Keratinocyte (primary cell): ENCODE results near the gene ST8SIA1.

Source experiments
- CTCF ChIP-seq, 3 experiments: IDR thresholded peaks in 1 of 3; conservative IDR thresholded peaks in 1 of 3; optimal IDR thresholded peaks in 1 of 3; 2 replicates in 2 of 3; 3 replicates in 1 of 3; pipeline versions ENCODE3 to v1.5.1; 2011; ENCODE audit warnings: low read length in 3 of 3, mild to moderate bottlenecking in 3 of 3, moderate library complexity in 2 of 3, control low read depth in 1 of 3, inconsistent platforms in 1 of 3; ENCODE audit not compliant: insufficient read depth in 2 of 3; ENCODE audit errors: extremely low read depth in 1 of 3
- EZH2 ChIP-seq: IDR thresholded peaks from one replicate; pipeline ENCODE4 v1.6.1; 2012; ENCODE audit warnings: inconsistent platforms, mild to moderate bottlenecking, low read length, moderate library complexity

- TF ChIP-seq CTCF (optimal IDR thresholded peaks at IDR 0.05 in 1 of 3, IDR thresholded peaks at IDR 0.05 in 1 of 3, conservative IDR thresholded peaks at IDR 0.05 in 1 of 3; ENCODE audit: extremely low read depth in 1 of 3, insufficient read depth in 2 of 3, low read length in 3 of 3), result no peak
- TF ChIP-seq EZH2, result no peak
Observed at GRCh38 chr12:22164139-22164538, 170.4 kb downstream of the ST8SIA1 start.
